GM12872 (cell line): ENCODE results near the gene CELSR1.

Experiments
- TF ChIP-seq, protein P1 (sequence below): IDR thresholded peaks from 3 replicates; pipeline ENCODE4 v1.5.1; 2011; ENCODE audit warnings: low read depth, mild to moderate bottlenecking, low read length, moderate library complexity; ENCODE audit not compliant: insufficient read depth

The CELSR1 gene

DNA sequence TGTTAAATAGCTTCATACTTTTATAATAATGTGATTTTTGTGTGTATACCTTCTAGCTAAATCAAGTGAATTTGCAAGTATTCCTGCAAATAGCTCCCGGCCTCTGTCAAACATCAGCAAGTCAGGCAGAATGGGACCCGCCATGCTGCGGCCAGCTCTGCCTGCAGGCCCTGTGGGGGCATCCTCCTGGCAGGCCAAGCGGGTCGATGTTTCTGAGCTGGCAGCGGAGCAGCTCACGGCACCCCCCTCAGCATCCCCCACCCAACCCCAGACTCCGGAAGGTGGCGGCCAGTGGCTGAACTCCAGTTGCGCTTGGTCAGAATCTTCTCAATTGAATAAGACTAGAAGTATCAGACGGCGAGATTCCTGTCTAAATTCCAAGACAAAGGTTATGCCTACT, 221.4 kb downstream of the CELSR1 start:
- TF ChIP-seq, protein P1, sequence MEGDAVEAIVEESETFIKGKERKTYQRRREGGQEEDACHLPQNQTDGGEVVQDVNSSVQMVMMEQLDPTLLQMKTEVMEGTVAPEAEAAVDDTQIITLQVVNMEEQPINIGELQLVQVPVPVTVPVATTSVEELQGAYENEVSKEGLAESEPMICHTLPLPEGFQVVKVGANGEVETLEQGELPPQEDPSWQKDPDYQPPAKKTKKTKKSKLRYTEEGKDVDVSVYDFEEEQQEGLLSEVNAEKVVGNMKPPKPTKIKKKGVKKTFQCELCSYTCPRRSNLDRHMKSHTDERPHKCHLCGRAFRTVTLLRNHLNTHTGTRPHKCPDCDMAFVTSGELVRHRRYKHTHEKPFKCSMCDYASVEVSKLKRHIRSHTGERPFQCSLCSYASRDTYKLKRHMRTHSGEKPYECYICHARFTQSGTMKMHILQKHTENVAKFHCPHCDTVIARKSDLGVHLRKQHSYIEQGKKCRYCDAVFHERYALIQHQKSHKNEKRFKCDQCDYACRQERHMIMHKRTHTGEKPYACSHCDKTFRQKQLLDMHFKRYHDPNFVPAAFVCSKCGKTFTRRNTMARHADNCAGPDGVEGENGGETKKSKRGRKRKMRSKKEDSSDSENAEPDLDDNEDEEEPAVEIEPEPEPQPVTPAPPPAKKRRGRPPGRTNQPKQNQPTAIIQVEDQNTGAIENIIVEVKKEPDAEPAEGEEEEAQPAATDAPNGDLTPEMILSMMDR, result no peak

DNA sequence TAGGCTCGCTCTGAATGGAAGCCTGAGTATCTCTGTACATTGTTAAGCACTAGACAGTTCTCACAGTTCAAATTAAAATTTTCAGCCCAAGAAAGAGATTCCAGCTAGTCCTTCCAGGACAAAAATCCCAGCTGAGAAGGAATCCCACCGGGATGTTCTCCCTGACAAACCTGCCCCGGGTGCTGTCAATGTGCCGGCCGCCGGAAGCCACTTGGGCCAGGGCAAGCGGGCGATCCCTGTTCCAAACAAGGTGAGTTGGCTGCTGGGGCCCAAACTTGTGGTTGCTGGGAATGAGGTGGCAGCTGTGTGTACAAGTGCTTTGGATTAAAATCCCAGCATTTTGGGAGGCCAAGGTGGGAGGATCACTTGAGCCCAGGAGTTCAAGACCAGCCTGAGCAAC, 225.4 kb downstream of the CELSR1 start:
- TF ChIP-seq, protein P1, result no peak
